ENCODE results near the gene FMO4. TPM values are rescaled to one million over a fixed set of nuclear protein-coding genes. Genes with fewer than 3 reads are reported as not detected.

FMO4 gene
- total RNA-seq (2016; rRNA removed; fragmentation: Illumina TruSeq; extraction: Trizol) (0.07 and 0.36 TPM in 2 replicates), polyA plus RNA-seq (2011; rRNA removed) (0.10 and 0.29 TPM in 2 replicates), polyA minus RNA-seq (2011; rRNA and poly(A)+ RNA removed; ENCODE audit: low replicate concordance) (0.07 TPM in 1 of 2 replicates, not detected in the other), Bru-seq, nascent RNA (percentile 21 among the genes with signal in this experiment), BruChase-seq, experiment 1, labeled RNA remaining after a 6-hour chase (percentile 23 among the genes with signal in this experiment), BruChase-seq, experiment 2, labeled RNA remaining after a 2-hour chase (percentile 23 among the genes with signal in this experiment)
- not detected in 2 replicates for total RNA-seq (2016; cell fraction: cytosol; rRNA removed; fragmentation: Illumina TruSeq; extraction: Trizol; ENCODE audit: low read depth)
- total RNA-seq (2016; cell fraction: insoluble cytoplasmic fraction; rRNA removed; fragmentation: Illumina TruSeq; extraction: Trizol): 0.37 and 0.56 TPM in 2 replicates
- 0.06 and 0.17 TPM in 2 replicates for total RNA-seq (2016; cell fraction: membrane; rRNA removed; fragmentation: Illumina TruSeq; extraction: Trizol)
- 0.34 TPM in 1 of 2 replicates, not detected in the other for total RNA-seq (2016; cell fraction: nucleus; rRNA removed; fragmentation: Illumina TruSeq; extraction: Trizol)
- polyA plus RNA-seq (2011; cell fraction: cytosol; rRNA removed): 0.10 and 0.11 TPM in 2 replicates
- polyA plus RNA-seq (2011; cell fraction: nucleus; rRNA removed): 0.05 TPM in 1 of 2 replicates, not detected in the other
- polyA plus RNA-seq (2012): 0.17 and 0.34 TPM in 2 replicates
- polyA plus RNA-seq (2016; cell fraction: cytosol; fragmentation: Illumina TruSeq; extraction: Trizol; ENCODE audit: low read depth): not detected in 2 replicates
- 0.40 and 0.42 TPM in 2 replicates for polyA plus RNA-seq (2016; cell fraction: insoluble cytoplasmic fraction; fragmentation: Illumina TruSeq; extraction: Trizol; ENCODE audit: low read depth)
- not detected in 2 replicates for polyA plus RNA-seq (2016; cell fraction: membrane; fragmentation: Illumina TruSeq; extraction: Trizol; ENCODE audit: low read depth)
- not detected in 2 replicates for polyA plus RNA-seq (2016; cell fraction: nucleus; fragmentation: Illumina TruSeq; extraction: Trizol; ENCODE audit: insufficient read depth, low read depth)
- polyA minus RNA-seq (2011; cell fraction: cytosol; rRNA and poly(A)+ RNA removed): not detected in 2 replicates
- 0.52 TPM in 1 of 2 replicates, not detected in the other for polyA minus RNA-seq (2011; cell fraction: nucleus; rRNA and poly(A)+ RNA removed)
- long read RNA-seq, experiment 1: 0 reads
- long read RNA-seq, experiment 2: 0 reads

DNA sequence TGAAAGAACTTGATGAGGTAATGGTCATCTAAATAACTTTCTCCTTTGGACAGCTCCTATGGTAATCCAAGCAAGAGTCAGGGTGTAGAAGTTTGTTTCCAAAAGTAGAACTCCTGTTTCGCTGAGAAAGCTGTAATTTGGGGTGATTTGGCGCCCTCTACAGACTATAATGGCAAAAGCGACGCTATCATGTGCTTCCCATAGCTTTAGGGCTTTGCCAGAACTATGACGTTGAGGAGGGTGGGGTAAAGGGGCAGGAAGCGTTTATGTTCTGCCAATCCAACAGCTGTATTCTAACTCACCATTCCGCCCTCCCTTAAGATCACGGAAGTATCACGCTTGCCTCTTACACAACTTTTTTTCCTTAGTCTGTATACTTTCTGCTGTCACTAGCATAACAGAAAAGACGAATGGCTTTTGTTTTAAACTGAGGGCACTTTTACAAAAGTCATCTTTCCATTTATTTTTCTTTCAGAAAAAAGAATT, at the start of gene FMO4:
FMO4 (plus strand) TSS at position 349 of the 486 bp plus-strand sequence. CDS start 5,643 bp downstream, outside the sequence.
- WGBS (ENCODE audit: low lambda C conversion rate): 1% methylated on average over 10 of the region's 10 CpGs
- peak; percentile 95 for FAIRE-seq
- H3K4me1 ChIP-seq (ENCODE audit: insufficient read depth, low read length): peaks cover 8% of the 10 kb centered on the region; the same call in 1 of the 2 replicates
- BruUV-seq (replicated peaks): no TSS peak
- POLR2A ChIA-PET: no interaction called here
- H3K27me3 ChIP-seq (ENCODE audit: control insufficient read depth in 1 of 2, insufficient read depth in 2 of 2, low read length in 2 of 2): no peaks in the 10 kb centered on the region
- H3K4me3 ChIP-seq (replicated peaks in 1 of 3; ENCODE audit: insufficient read depth in 1 of 3, low read depth in 2 of 3, low read length in 3 of 3): peak within 1 kb of the TSS in 2 of 3 experiments; percentile 1 to 19; a peak in 3 of 6 replicates
- H3K79me2 ChIP-seq (ENCODE audit: insufficient read depth, low read length): no peaks in the 10 kb centered on the region
- H2AFZ ChIP-seq (ENCODE audit: low read length): peak within 1 kb of the TSS; percentile 73
- CTCF ChIA-PET (ENCODE audit: low intra/inter-chr PET ratio, low total read pairs): interaction anchor here (2.1 kb wide), 1 partner anchor 68 kb away, joined by 7 read pairs; no protein-coding TSS in a partner anchor
- intact Hi-C loops (cut with micrococcal nuclease; ENCODE audit: unreplicated experiment) (loop anchor here (1.0 to 10.0 kb wide), 3 partner anchors 47 to 349 kb away; no protein-coding TSS in a partner anchor), in situ Hi-C loops (cut with HindIII; ENCODE audit: extremely low pct_ligation_motif_present, low pct_unique_long_range_greater_than_20kb) (no loop called here)
- H4K20me1 ChIP-seq (ENCODE audit: insufficient read depth, low read length): no peaks in the 10 kb centered on the region
- H3K36me3 ChIP-seq (replicated peaks in 1 of 2; ENCODE audit: control insufficient read depth in 1 of 2, insufficient read depth in 2 of 2, low read length in 2 of 2): no peaks in the 10 kb centered on the region
- no peak within 1 kb of the TSS for H3K9ac ChIP-seq (ENCODE audit: insufficient read depth, low read depth, low read length)
- no peak within 1 kb of the TSS for H3K27ac ChIP-seq (ENCODE audit: extremely low read length, insufficient read depth, low read length)
- peak; percentile 90 for DNase-seq (ENCODE audit: low spot score)
- ATAC-seq: peak; percentile 100
- H3K4me2 ChIP-seq (ENCODE audit: low read depth, low read length): peak within 1 kb of the TSS; percentile 37
- no peaks in the 10 kb centered on the region for H3K9me3 ChIP-seq (ENCODE audit: low read length)
- peak; percentile 54 for TF ChIP-seq SP2 (CRISPR knock-in tag; IDR thresholded peaks at IDR 0.05)
- TF ChIP-seq CREB1 (IDR thresholded peaks at IDR 0.05): peak; percentile 80
- TF ChIP-seq CREB1 (CRISPR knock-in tag; IDR thresholded peaks at IDR 0.05): peak; percentile 92
- TF ChIP-seq CHD2 (IDR thresholded peaks at IDR 0.05; ENCODE audit: low read depth, low read length): no peak
- TF ChIP-seq ZSCAN12 (CRISPR knock-in tag; IDR thresholded peaks at IDR 0.05): no peak
- peak; percentile 59; the same call in 1 of the 2 replicates for TF ChIP-seq CEBPB (IDR thresholded peaks at IDR 0.05; ENCODE audit: borderline replicate concordance, low read depth, low read length)
- peak; percentile 73 for TF ChIP-seq NFYC (CRISPR knock-in tag; IDR thresholded peaks at IDR 0.05)
- TF ChIP-seq, protein P1, sequence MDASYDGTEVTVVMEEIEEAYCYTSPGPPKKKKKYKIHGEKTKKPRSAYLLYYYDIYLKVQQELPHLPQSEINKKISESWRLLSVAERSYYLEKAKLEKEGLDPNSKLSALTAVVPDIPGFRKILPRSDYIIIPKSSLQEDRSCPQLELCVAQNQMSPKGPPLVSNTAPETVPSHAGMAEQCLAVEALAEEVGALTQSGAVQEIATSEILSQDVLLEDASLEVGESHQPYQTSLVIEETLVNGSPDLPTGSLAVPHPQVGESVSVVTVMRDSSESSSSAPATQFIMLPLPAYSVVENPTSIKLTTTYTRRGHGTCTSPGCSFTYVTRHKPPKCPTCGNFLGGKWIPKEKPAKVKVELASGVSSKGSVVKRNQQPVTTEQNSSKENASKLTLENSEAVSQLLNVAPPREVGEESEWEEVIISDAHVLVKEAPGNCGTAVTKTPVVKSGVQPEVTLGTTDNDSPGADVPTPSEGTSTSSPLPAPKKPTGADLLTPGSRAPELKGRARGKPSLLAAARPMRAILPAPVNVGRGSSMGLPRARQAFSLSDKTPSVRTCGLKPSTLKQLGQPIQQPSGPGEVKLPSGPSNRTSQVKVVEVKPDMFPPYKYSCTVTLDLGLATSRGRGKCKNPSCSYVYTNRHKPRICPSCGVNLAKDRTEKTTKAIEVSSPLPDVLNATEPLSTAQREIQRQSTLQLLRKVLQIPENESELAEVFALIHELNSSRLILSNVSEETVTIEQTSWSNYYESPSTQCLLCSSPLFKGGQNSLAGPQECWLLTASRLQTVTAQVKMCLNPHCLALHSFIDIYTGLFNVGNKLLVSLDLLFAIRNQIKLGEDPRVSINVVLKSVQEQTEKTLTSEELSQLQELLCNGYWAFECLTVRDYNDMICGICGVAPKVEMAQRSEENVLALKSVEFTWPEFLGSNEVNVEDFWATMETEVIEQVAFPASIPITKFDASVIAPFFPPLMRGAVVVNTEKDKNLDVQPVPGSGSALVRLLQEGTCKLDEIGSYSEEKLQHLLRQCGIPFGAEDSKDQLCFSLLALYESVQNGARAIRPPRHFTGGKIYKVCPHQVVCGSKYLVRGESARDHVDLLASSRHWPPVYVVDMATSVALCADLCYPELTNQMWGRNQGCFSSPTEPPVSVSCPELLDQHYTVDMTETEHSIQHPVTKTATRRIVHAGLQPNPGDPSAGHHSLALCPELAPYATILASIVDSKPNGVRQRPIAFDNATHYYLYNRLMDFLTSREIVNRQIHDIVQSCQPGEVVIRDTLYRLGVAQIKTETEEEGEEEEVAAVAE (CRISPR knock-in tag; IDR thresholded peaks at IDR 0.05; ENCODE audit: borderline replicate concordance): 0 out of 2 replicates have a peak, but pooled peaks have one; percentile 44
- no peak for TF ChIP-seq NONO (IDR thresholded peaks at IDR 0.05)
- TF ChIP-seq NONO (CRISPR knock-in tag; conservative IDR thresholded peaks at IDR 0.05): no peak
- peak; percentile 68; the same call in 1 of the 2 replicates for TF ChIP-seq ZMYM4 (CRISPR knock-in tag; IDR thresholded peaks at IDR 0.05)
- TF ChIP-seq CTCF (CRISPR knock-in tag; IDR thresholded peaks at IDR 0.05): peak; percentile 82
- TF ChIP-seq RXRB (CRISPR knock-in tag; IDR thresholded peaks at IDR 0.05; ENCODE audit: borderline replicate concordance): 0 out of 2 replicates have a peak, but pooled peaks have one; percentile 18
- TF ChIP-seq RAD21 (CRISPR knock-in tag; IDR thresholded peaks at IDR 0.05): peak; percentile 31; the same call in 1 of the 2 replicates
- TF ChIP-seq XRCC5 (optimal IDR thresholded peaks at IDR 0.05; ENCODE audit: low read length): peak; percentile 48

Measured in HepG2 (cell line).